Keratinocyte (primary cell): ENCODE results near the gene NIPSNAP2.

ENCODE experiments used
- EZH2 ChIP-seq: IDR thresholded peaks from one replicate; pipeline ENCODE4 v1.6.1; 2012; ENCODE audit warnings: inconsistent platforms, mild to moderate bottlenecking, low read length, moderate library complexity
- TF ChIP-seq, protein P1 (sequence below), 3 experiments: IDR thresholded peaks in 1 of 3; conservative IDR thresholded peaks in 1 of 3; optimal IDR thresholded peaks in 1 of 3; 2 replicates in 2 of 3; 3 replicates in 1 of 3; pipeline versions ENCODE3 to v1.5.1; 2011; ENCODE audit warnings: low read length in 3 of 3, mild to moderate bottlenecking in 3 of 3, moderate library complexity in 2 of 3, control low read depth in 1 of 3, inconsistent platforms in 1 of 3; ENCODE audit not compliant: insufficient read depth in 2 of 3; ENCODE audit errors: extremely low read depth in 1 of 3

DNA sequence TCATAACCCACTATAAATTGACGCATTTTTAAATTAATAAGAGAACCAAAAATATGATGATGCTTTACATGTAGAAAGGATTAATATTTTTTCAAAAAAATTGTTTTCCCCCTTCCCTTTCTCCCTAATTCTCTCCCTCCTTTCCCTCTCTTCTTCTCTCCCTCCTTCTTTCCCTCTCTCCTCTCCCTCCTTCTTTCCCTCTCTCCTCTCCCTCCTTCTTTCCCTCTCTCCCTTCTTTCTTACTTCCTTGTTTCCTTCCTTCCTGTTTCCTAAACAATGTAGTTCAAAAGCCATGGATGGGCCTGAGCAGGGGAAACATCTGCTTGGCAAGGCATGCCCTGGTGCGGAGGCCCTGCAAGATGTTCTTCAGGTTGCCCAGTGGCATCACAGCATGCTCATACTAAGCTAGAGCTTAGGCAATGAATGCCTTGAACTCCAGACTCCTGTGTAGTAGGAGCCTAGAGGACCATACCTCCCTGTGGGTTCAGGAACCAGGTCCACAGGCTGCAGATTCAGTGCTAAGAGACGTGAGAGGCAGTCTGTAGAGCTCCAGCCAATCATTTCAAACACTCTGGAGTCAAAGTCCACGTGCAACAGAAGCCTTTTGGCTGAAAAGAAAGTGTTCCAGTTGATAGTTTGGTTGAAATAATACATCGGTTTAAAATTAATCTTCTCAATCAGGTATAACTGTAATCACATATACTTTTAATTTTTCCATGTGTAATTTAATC is 32.8 kb upstream of the NIPSNAP2 start:
- TF ChIP-seq, protein P1, sequence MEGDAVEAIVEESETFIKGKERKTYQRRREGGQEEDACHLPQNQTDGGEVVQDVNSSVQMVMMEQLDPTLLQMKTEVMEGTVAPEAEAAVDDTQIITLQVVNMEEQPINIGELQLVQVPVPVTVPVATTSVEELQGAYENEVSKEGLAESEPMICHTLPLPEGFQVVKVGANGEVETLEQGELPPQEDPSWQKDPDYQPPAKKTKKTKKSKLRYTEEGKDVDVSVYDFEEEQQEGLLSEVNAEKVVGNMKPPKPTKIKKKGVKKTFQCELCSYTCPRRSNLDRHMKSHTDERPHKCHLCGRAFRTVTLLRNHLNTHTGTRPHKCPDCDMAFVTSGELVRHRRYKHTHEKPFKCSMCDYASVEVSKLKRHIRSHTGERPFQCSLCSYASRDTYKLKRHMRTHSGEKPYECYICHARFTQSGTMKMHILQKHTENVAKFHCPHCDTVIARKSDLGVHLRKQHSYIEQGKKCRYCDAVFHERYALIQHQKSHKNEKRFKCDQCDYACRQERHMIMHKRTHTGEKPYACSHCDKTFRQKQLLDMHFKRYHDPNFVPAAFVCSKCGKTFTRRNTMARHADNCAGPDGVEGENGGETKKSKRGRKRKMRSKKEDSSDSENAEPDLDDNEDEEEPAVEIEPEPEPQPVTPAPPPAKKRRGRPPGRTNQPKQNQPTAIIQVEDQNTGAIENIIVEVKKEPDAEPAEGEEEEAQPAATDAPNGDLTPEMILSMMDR (optimal IDR thresholded peaks at IDR 0.05 in 1 of 3, IDR thresholded peaks at IDR 0.05 in 1 of 3, conservative IDR thresholded peaks at IDR 0.05 in 1 of 3; ENCODE audit: extremely low read depth in 1 of 3, insufficient read depth in 2 of 3, low read length in 3 of 3), result no peak
- TF ChIP-seq EZH2, result no peak
